Measurements from ENCODE around the gene PEX12. TPM values are rescaled to one million over a fixed set of nuclear protein-coding genes. Genes with fewer than 3 reads are reported as not detected.
A peak's percentile ranks its signal among the peaks of the same experiment; 100 is the strongest.
"Not testable (repeated sequence)": the region's sequence is repeated elsewhere in the genome, so short reads cannot be mapped to it uniquely, and the experiment has no call there.

Gene PEX12
- total and polyA plus RNA-seq, 7 donors = 0.92 to 10.4 (median 4.6) TPM

DNA sequence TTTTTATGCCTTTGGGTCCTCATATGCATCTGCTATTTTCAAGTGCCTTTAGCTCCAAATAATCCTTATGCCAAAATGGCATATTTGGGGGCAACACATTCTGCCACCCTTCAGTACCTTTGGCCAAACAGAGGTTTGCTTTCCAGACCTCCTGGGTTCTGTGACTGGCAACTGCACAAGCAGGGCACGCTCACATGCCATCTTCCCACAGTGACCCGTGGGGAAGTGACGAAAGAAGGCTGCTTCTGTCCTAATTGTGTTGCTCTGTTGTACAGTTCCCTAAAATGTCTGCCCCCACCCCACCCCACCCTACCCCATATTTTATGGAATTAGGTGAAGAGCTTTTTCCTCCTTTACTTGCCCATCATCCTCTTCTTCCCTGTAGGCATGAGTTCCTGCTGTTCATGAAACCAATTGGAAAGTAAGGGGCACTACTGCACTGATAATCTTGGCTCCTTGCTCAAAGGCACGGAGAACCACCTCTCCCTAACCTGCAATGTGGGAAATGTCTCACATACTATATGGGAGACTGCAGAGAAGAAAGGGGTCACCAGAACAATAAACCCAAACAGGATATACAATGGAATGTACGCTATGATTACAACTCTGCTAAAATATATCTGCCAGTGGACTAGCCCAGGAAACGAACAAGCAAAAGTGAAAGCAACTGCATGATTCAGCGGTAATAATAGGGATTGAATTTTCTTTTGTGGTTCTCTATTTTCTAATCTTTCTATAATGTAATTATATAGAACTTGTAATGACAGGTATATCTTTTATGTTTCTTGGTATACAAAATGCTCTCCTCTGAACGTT lies 37.6 kb downstream of the PEX12 start:
- Histone ChIP-seq H3K4me1 (peaks cover 0 to 22% (median 0%) of the 10 kb centered on the region in 4 donors), H3K27ac (peak overlapping the region; percentile 57 to 62 (median 61)), H3K9me3 (no peaks in the 10 kb centered on the region), H3K4me3 (peak overlapping the region; percentile 19 to 38 (median 34)), H3K27me3 (no peaks in the 10 kb centered on the region), H3K36me3 (no peaks in the 10 kb centered on the region)
- peak; percentile 69 for DNase-seq
- 23 to 30% methylated on average over 8 of the region's 8 CpGs for WGBS, 2 donors
- intact Hi-C loops (cut with DNase I) = no loop called here
- TF ChIP-seq, protein P1, sequence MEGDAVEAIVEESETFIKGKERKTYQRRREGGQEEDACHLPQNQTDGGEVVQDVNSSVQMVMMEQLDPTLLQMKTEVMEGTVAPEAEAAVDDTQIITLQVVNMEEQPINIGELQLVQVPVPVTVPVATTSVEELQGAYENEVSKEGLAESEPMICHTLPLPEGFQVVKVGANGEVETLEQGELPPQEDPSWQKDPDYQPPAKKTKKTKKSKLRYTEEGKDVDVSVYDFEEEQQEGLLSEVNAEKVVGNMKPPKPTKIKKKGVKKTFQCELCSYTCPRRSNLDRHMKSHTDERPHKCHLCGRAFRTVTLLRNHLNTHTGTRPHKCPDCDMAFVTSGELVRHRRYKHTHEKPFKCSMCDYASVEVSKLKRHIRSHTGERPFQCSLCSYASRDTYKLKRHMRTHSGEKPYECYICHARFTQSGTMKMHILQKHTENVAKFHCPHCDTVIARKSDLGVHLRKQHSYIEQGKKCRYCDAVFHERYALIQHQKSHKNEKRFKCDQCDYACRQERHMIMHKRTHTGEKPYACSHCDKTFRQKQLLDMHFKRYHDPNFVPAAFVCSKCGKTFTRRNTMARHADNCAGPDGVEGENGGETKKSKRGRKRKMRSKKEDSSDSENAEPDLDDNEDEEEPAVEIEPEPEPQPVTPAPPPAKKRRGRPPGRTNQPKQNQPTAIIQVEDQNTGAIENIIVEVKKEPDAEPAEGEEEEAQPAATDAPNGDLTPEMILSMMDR (IDR thresholded peaks at IDR 0.05) = no peak

DNA sequence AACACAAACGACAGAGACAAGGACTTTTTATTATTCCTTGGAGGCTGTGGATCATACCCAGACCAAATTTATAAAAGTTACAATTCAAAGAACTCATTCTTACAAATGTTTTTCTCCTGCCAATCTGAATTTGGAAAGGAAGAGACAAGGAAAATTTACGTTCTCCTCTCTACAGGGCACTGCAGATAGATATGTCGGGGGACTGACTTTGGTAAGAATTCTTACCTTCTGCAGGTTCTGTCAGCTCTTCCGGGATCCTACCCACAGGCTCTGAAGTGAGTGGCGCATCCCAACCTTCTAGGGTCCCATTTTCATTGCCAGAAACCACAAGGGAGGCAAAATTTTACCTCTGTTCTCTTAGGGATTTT lies 38.7 kb downstream of the PEX12 start:
- intact Hi-C loops (cut with DNase I) = loop anchor here (2.0 to 10.0 kb wide), 5 partner anchors 107 to 369 kb away; partner anchors contain the start of genes SLFN11 and SLFN12
- H3K4me1 ChIP-seq = peaks cover 0 to 22% (median 0%) of the 10 kb centered on the region in 4 donors
- TF ChIP-seq EP300 (IDR thresholded peaks at IDR 0.05) (no peak), POLR2AphosphoS5 (IDR thresholded peaks at IDR 0.05) (no peak), POLR2A (IDR thresholded peaks at IDR 0.05) (no peak)
- TF ChIP-seq, protein P1 (IDR thresholded peaks at IDR 0.05) = no peak
- H3K27ac ChIP-seq = no peak overlapping the region
- no peak overlapping the region for H3K4me3 ChIP-seq
- H3K27me3 ChIP-seq = no peaks in the 10 kb centered on the region
- no peak for DNase-seq
- H3K9me3 ChIP-seq = no peaks in the 10 kb centered on the region
- 46 to 53% methylated on average over 5 of the region's 5 CpGs for WGBS, 2 donors
- H3K36me3 ChIP-seq = no peaks in the 10 kb centered on the region

DNA sequence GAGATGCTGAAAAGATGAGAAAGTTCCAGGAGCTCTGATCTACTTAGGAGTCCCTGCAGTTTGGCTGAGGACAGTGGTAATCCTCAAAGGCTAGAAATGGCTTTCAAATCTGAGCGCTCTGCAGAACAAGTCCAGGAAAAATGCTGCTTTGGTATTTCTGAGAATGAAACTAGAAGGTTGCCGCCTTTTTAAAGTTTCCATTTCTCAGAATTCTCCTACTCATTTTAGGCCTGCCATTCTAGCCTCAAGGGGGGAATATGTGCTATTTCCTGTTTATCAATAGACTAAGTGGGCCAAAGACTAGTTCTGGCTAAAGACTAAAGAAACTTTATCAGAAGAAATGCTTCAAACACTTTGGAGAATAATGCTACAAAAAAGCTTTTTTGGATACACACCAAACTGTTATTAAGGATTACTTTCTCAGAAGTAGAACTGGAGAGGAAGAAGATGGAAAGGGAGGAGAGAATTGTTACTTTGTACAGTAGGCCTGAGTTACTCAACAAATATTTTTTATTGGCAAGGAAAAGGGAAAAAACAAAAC lies 40.7 kb downstream of the PEX12 start, which contains the start of gene SLFN12L:
Gene SLFN12L (minus strand): TSS at position 78 of the 541 bp plus-strand sequence. CDS start 15,314 bp downstream, outside the sequence.
- Histone ChIP-seq H3K36me3 (no peaks in the 10 kb centered on the region), H3K9me3 (no peaks in the 10 kb centered on the region), H3K27ac (peak within 1 kb of the TSS in 2 of 4 donors; percentile 16 to 39), H3K27me3 (no peaks in the 10 kb centered on the region), H3K4me1 (peaks cover 0 to 22% (median 0%) of the 10 kb centered on the region in 4 donors), H3K4me3 (no peak within 1 kb of the TSS)
- TF ChIP-seq POLR2A (IDR thresholded peaks at IDR 0.05) (no peak), POLR2AphosphoS5 (IDR thresholded peaks at IDR 0.05) (no peak), EP300 (IDR thresholded peaks at IDR 0.05) (no peak)
- TF ChIP-seq, protein P1 (IDR thresholded peaks at IDR 0.05) = no peak
- intact Hi-C loops (cut with DNase I) = loop anchor here (2.0 to 10.0 kb wide), 5 partner anchors 105 to 367 kb away; partner anchors contain the start of genes SLFN11 and SLFN12
- WGBS, 2 donors = 34 to 83% methylated on average over 2 of the region's 2 CpGs
- no peak for DNase-seq

DNA sequence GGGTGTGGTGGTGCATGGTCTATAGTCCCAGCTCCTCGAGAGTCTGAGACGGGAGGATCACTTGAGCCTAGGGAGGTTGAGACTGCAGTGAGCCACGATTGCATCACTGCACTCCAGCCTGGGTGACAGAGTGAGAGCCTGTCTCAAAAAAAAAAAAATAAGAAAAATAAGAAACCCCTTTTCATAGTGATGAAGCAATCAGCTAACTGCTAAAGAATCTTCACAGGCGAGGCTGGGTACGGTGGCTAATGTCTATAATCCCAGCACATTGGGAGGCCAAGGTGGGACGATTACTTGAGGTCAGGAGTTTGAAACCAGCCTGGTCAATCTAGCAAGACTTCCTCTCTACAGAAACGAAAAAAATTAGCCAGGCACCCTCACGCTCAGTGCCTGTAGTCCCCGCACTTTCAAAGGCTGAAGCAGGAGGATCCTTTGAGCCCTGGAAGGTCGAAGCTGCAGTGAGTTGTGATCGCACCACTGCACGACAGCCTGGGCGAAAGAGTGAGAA lies 41.7 kb downstream of the PEX12 start:
- DNase-seq = no peak
- Histone ChIP-seq H3K27me3 (no peaks in the 10 kb centered on the region), H3K27ac (peak overlapping the region in 1 of 4 donors; percentile 39), H3K4me3 (no peak overlapping the region), H3K9me3 (no peaks in the 10 kb centered on the region), H3K4me1 (peaks cover 0 to 22% (median 0%) of the 10 kb centered on the region in 4 donors), H3K36me3 (no peaks in the 10 kb centered on the region)
- TF ChIP-seq, protein P1 (IDR thresholded peaks at IDR 0.05) = no peak
- TF ChIP-seq POLR2A (IDR thresholded peaks at IDR 0.05) = no peak
- TF ChIP-seq EP300 (IDR thresholded peaks at IDR 0.05) = no peak
- no peak for TF ChIP-seq POLR2AphosphoS5 (IDR thresholded peaks at IDR 0.05)
- intact Hi-C loops (cut with DNase I) = loop anchor here (5.0 to 10.0 kb wide), 3 partner anchors 104 to 208 kb away; partner anchors contain the start of genes SLFN11 and SLFN12
- 63 to 67% methylated on average over 13 of the region's 13 CpGs for WGBS, 2 donors

DNA sequence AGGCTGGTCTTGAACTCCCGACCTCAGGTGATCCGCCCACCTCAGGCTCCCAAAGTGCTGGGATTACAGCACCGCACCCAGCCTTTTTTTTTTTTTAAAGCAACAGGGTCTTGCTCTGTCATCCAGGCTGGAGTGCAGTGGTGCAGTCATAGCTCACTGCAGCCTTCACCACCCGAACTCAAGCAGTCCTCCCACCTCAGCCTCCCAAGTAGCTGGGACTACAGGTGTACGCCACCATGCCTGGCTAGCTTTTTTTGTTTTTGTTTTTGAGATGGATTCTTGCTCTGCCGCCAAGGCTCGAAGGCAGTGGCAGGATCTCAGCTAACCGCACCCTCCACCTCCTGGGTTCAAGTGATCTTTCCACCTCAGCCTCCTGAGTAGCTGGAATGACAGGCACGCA lies 43.0 kb downstream of the PEX12 start:
- peaks cover 0 to 14% (median 0%) of the 10 kb centered on the region in 4 donors for H3K4me1 ChIP-seq
- not testable (repeated sequence) for DNase-seq, H3K27ac ChIP-seq, H3K9me3 ChIP-seq, H3K36me3 ChIP-seq, H3K4me3 ChIP-seq, H3K27me3 ChIP-seq
- 75 to 87% methylated on average over 9 of the region's 9 CpGs for WGBS, 2 donors
- intact Hi-C loops (cut with DNase I) = loop anchor here (5.0 to 10.0 kb wide), 3 partner anchors 103 to 209 kb away; partner anchors contain the start of genes SLFN11 and SLFN12
